ENCODE data around the gene CTNND2. TPM values are rescaled to one million over a fixed set of nuclear protein-coding genes. Genes with fewer than 3 reads are reported as not detected.

Gene CTNND2
- total RNA-seq, 2 experiments from 2014 or later = not detected

- ChIA-PET CTCF (no interaction called here), POLR2A (no interaction called here)
- no peak for DNase-seq
- Mint-ChIP-seq H3K4me3 (no peak overlapping the region), H3K27me3 (no peaks in the 10 kb centered on the region), H3K4me1 (no peaks in the 10 kb centered on the region), H3K9me3 (peaks cover 3% of the 10 kb centered on the region), H3K36me3 (ENCODE audit: low read depth) (no peaks in the 10 kb centered on the region), H3K27ac (no peak overlapping the region)
These were observed 293.2 kb downstream of the CTNND2 start for GRCh38 chr5:11611011-11611410.

- no peaks in the 10 kb centered on the region for H3K36me3 Mint-ChIP-seq (ENCODE audit: low read depth)
- no peaks in the 10 kb centered on the region for H3K27me3 Mint-ChIP-seq
- H3K4me1 Mint-ChIP-seq = no peaks in the 10 kb centered on the region
- CTCF ChIA-PET = interaction anchor here (0.8 kb wide), 1 partner anchor 13 kb away, joined by 3 read pairs; no protein-coding TSS in a partner anchor
- no peak for DNase-seq
- no peak overlapping the region for H3K4me3 Mint-ChIP-seq
- peaks cover 3% of the 10 kb centered on the region for H3K9me3 Mint-ChIP-seq
- POLR2A ChIA-PET = no interaction called here
- H3K27ac Mint-ChIP-seq = no peak overlapping the region
These were observed 294.5 kb downstream of the CTNND2 start for GRCh38 chr5:11609570-11610303.

GRCh38 chr5:11608530-11608929 is 295.7 kb downstream of the CTNND2 start:
- no peaks in the 10 kb centered on the region for H3K27me3 Mint-ChIP-seq

GRCh38 chr5:11607944-11608483 is 296.2 kb downstream of the CTNND2 start:
- CTCF ChIA-PET = no interaction called here
- Mint-ChIP-seq H3K9me3 (peaks cover 3% of the 10 kb centered on the region), H3K4me1 (no peaks in the 10 kb centered on the region), H3K36me3 (ENCODE audit: low read depth) (no peaks in the 10 kb centered on the region), H3K4me3 (no peak overlapping the region), H3K27ac (no peak overlapping the region), H3K27me3 (no peaks in the 10 kb centered on the region)
- POLR2A ChIA-PET = no interaction called here
- no peak for DNase-seq

More at GRCh38 chr5:11608530-11608929, 295.7 kb downstream of the CTNND2 start:
- DNase-seq = no peak
- ChIA-PET POLR2A (no interaction called here), CTCF (no interaction called here)
- H3K27ac Mint-ChIP-seq = no peak overlapping the region
- H3K4me1 Mint-ChIP-seq = no peaks in the 10 kb centered on the region
- no peak overlapping the region for H3K4me3 Mint-ChIP-seq
- peaks cover 3% of the 10 kb centered on the region for H3K9me3 Mint-ChIP-seq
- no peaks in the 10 kb centered on the region for H3K36me3 Mint-ChIP-seq (ENCODE audit: low read depth)

GRCh38 chr5:11602298-11602697 is 301.9 kb downstream of the CTNND2 start:
- POLR2A ChIA-PET = no interaction called here
- no peaks in the 10 kb centered on the region for H3K4me1 Mint-ChIP-seq

GRCh38 chr5:11599499-11599898 is 304.7 kb downstream of the CTNND2 start:
- no peak for DNase-seq
- no peaks in the 10 kb centered on the region for H3K36me3 Mint-ChIP-seq (ENCODE audit: low read depth)
- H3K27ac Mint-ChIP-seq = no peak overlapping the region
- no peak overlapping the region for H3K4me3 Mint-ChIP-seq
- no peaks in the 10 kb centered on the region for H3K27me3 Mint-ChIP-seq
- no peaks in the 10 kb centered on the region for H3K9me3 Mint-ChIP-seq
- no peaks in the 10 kb centered on the region for H3K4me1 Mint-ChIP-seq
- ChIA-PET POLR2A (no interaction called here), CTCF (no interaction called here)

More at GRCh38 chr5:11602298-11602697, 301.9 kb downstream of the CTNND2 start:
- H3K27me3 Mint-ChIP-seq = no peaks in the 10 kb centered on the region
- H3K36me3 Mint-ChIP-seq (ENCODE audit: low read depth) = no peaks in the 10 kb centered on the region
- no peak for DNase-seq
- no peak overlapping the region for H3K27ac Mint-ChIP-seq
- CTCF ChIA-PET = no interaction called here
- H3K9me3 Mint-ChIP-seq = no peaks in the 10 kb centered on the region
- H3K4me3 Mint-ChIP-seq = no peak overlapping the region

- ChIA-PET POLR2A (no interaction called here), CTCF (interaction anchor here (1.0 kb wide), 1 partner anchor 14 kb away, joined by 3 read pairs; no protein-coding TSS in a partner anchor)
- no peaks in the 10 kb centered on the region for H3K4me1 Mint-ChIP-seq
- no peaks in the 10 kb centered on the region for H3K27me3 Mint-ChIP-seq
- H3K9me3 Mint-ChIP-seq = no peaks in the 10 kb centered on the region
- DNase-seq = no peak
- no peak overlapping the region for H3K4me3 Mint-ChIP-seq
- H3K36me3 Mint-ChIP-seq (ENCODE audit: low read depth) = no peaks in the 10 kb centered on the region
- H3K27ac Mint-ChIP-seq = no peak overlapping the region
These were observed 307.6 kb downstream of the CTNND2 start for GRCh38 chr5:11596657-11597071.

GRCh38 chr5:11596185-11596584 is 308.1 kb downstream of the CTNND2 start:
- no peaks in the 10 kb centered on the region for H3K36me3 Mint-ChIP-seq (ENCODE audit: low read depth)
- no peaks in the 10 kb centered on the region for H3K9me3 Mint-ChIP-seq
- CTCF ChIA-PET = no interaction called here
- no peaks in the 10 kb centered on the region for H3K27me3 Mint-ChIP-seq
- H3K27ac Mint-ChIP-seq = no peak overlapping the region
- no peaks in the 10 kb centered on the region for H3K4me1 Mint-ChIP-seq
- no peak overlapping the region for H3K4me3 Mint-ChIP-seq
- no peak for DNase-seq
- POLR2A ChIA-PET = no interaction called here

- Mint-ChIP-seq H3K4me1 (no peaks in the 10 kb centered on the region), H3K9me3 (peaks cover 2% of the 10 kb centered on the region), H3K36me3 (ENCODE audit: low read depth) (no peaks in the 10 kb centered on the region), H3K4me3 (no peak overlapping the region), H3K27ac (no peak overlapping the region), H3K27me3 (no peaks in the 10 kb centered on the region)
- ChIA-PET CTCF (interaction anchor here (0.6 kb wide), 1 partner anchor 119 kb away, joined by 3 read pairs; no protein-coding TSS in a partner anchor), POLR2A (no interaction called here)
- DNase-seq = no peak
These were observed 309.2 kb downstream of the CTNND2 start for GRCh38 chr5:11595045-11595444.

GRCh38 chr5:11594021-11594420 is 310.2 kb downstream of the CTNND2 start:
- POLR2A ChIA-PET = no interaction called here
- no peak for DNase-seq
- no peaks in the 10 kb centered on the region for H3K4me1 Mint-ChIP-seq
- H3K27me3 Mint-ChIP-seq = no peaks in the 10 kb centered on the region
- CTCF ChIA-PET = no interaction called here
- no peaks in the 10 kb centered on the region for H3K36me3 Mint-ChIP-seq (ENCODE audit: low read depth)
- H3K4me3 Mint-ChIP-seq = no peak overlapping the region
- H3K9me3 Mint-ChIP-seq = peaks cover 2% of the 10 kb centered on the region
- no peak overlapping the region for H3K27ac Mint-ChIP-seq

- DNase-seq = no peak
- Mint-ChIP-seq H3K27me3 (no peaks in the 10 kb centered on the region), H3K4me3 (no peak overlapping the region), H3K9me3 (peaks cover 2% of the 10 kb centered on the region), H3K27ac (no peak overlapping the region), H3K36me3 (ENCODE audit: low read depth) (no peaks in the 10 kb centered on the region), H3K4me1 (no peaks in the 10 kb centered on the region)
- CTCF ChIA-PET = no interaction called here
- POLR2A ChIA-PET = no interaction called here
These were observed 313.8 kb downstream of the CTNND2 start for GRCh38 chr5:11590475-11590874.

- no peak for DNase-seq
- ChIA-PET CTCF (no interaction called here), POLR2A (no interaction called here)
- no peaks in the 10 kb centered on the region for H3K27me3 Mint-ChIP-seq
- no peaks in the 10 kb centered on the region for H3K4me1 Mint-ChIP-seq
- H3K4me3 Mint-ChIP-seq = no peak overlapping the region
- no peak overlapping the region for H3K27ac Mint-ChIP-seq
- H3K9me3 Mint-ChIP-seq = peaks cover 2% of the 10 kb centered on the region
- no peaks in the 10 kb centered on the region for H3K36me3 Mint-ChIP-seq (ENCODE audit: low read depth)
These were observed 315.4 kb downstream of the CTNND2 start for GRCh38 chr5:11588803-11589202.

GRCh38 chr5:11584017-11584416 is 320.2 kb downstream of the CTNND2 start:
- Mint-ChIP-seq H3K27ac (no peak overlapping the region), H3K27me3 (no peaks in the 10 kb centered on the region), H3K4me1 (no peaks in the 10 kb centered on the region), H3K36me3 (ENCODE audit: low read depth) (no peaks in the 10 kb centered on the region), H3K4me3 (no peak overlapping the region), H3K9me3 (no peaks in the 10 kb centered on the region)
- POLR2A ChIA-PET = no interaction called here
- CTCF ChIA-PET = no interaction called here
- DNase-seq = no peak

GRCh38 chr5:11579351-11579750 is 324.9 kb downstream of the CTNND2 start:
- ChIA-PET POLR2A (no interaction called here), CTCF (no interaction called here)
- Mint-ChIP-seq H3K36me3 (ENCODE audit: low read depth) (no peaks in the 10 kb centered on the region), H3K4me3 (no peak overlapping the region), H3K9me3 (no peaks in the 10 kb centered on the region), H3K27ac (no peak overlapping the region), H3K27me3 (no peaks in the 10 kb centered on the region), H3K4me1 (no peaks in the 10 kb centered on the region)
- no peak for DNase-seq

Data from activated CD4-positive, alpha-beta T cell treated with anti-CD3 and anti-CD28 coated beads, Interleukin-2, amount 10 ng/mL, durations not matched to agents 7 days and 5 days (primary cell).